Keratinocyte (primary cell): Measurements from ENCODE around the gene METTL9. TPM values are rescaled to one million over a fixed set of nuclear protein-coding genes. Genes with fewer than 3 reads are reported as not detected.
"Not testable (repeated sequence)": the region's sequence is repeated elsewhere in the genome, so short reads cannot be mapped to it uniquely, and the experiment has no call there.

Experiments used
- DNase-seq: peaks from one replicate; pipeline ENCODE4 v3.0.0-alpha.2; 2011; ENCODE audit warnings: low read depth, missing footprints, low spot score
- FAIRE-seq: peaks from 2 replicates; lab custom pipeline; 2011; peaks lifted over from hg19 to GRCh38; lab: Jason Lieb, UNC
- H2AFZ ChIP-seq: 2 replicates; pipeline ENCODE4 v1.6.0; 2012; ENCODE audit warnings: low read length, control low read depth, inconsistent platforms; ENCODE audit not compliant: control insufficient read depth
- H3K27ac ChIP-seq: 2 replicates; pipeline ENCODE4 v1.5.1; 2011; ENCODE audit warnings: low read length; ENCODE audit not compliant: control insufficient read depth, insufficient read depth
- H3K27me3 ChIP-seq: 3 replicates; pipeline ENCODE4 v1.6.0; 2011; ENCODE audit warnings: low read length; ENCODE audit not compliant: control insufficient read depth, insufficient read depth; ENCODE audit errors: extremely low read depth
- H3K36me3 ChIP-seq, 2 experiments: 2 replicates in 1 of 2; 3 replicates in 1 of 2; pipeline ENCODE4 v1.5.1; 2011; ENCODE audit warnings: low read length in 2 of 2, mild to moderate bottlenecking in 1 of 2; ENCODE audit not compliant: control insufficient read depth in 2 of 2, insufficient read depth in 2 of 2; ENCODE audit errors: extremely low read depth in 1 of 2
- H3K4me1 ChIP-seq: 3 replicates; pipeline ENCODE4 v1.5.1; 2011; ENCODE audit warnings: low read length; ENCODE audit not compliant: control insufficient read depth, insufficient read depth; ENCODE audit errors: extremely low read depth
- H3K4me2 ChIP-seq: 3 replicates; pipeline ENCODE4 v1.6.0; 2011; ENCODE audit warnings: low read depth, low read length; ENCODE audit not compliant: control insufficient read depth, insufficient read depth; ENCODE audit errors: extremely low read depth
- H3K4me3 ChIP-seq, 3 experiments: fragments of 200-600 bp in 1 of 3; sonication (generic) in 1 of 3; 2 replicates in 2 of 3; 3 replicates in 1 of 3; pipeline ENCODE4 v1.5.1; 2011 to 2016; ENCODE audit warnings: low read length in 3 of 3, mild to moderate bottlenecking in 3 of 3, control low read depth in 2 of 3, inconsistent platforms in 1 of 3, low read depth in 1 of 3, mixed read lengths in 1 of 3, mixed run types in 1 of 3, moderate library complexity in 1 of 3; ENCODE audit not compliant: control insufficient read depth in 2 of 3, insufficient read depth in 2 of 3; ENCODE audit errors: extremely low read depth in 1 of 3
- H3K79me2 ChIP-seq: 2 replicates; pipeline ENCODE4 v1.6.0; 2012; ENCODE audit warnings: low read length; ENCODE audit not compliant: control insufficient read depth, insufficient read depth
- H3K9ac ChIP-seq: 3 replicates; pipeline ENCODE4 v1.6.0; 2011; ENCODE audit warnings: low read length; ENCODE audit not compliant: control insufficient read depth, insufficient read depth; ENCODE audit errors: extremely low read depth
- H3K9me1 ChIP-seq: 3 replicates; pipeline ENCODE4 v1.6.0; 2011; ENCODE audit warnings: low read length; ENCODE audit not compliant: control insufficient read depth, insufficient read depth; ENCODE audit errors: extremely low read depth
- H3K9me3 ChIP-seq: 2 replicates; pipeline ENCODE4 v1.5.1; 2012; ENCODE audit warnings: low read depth, low read length; ENCODE audit not compliant: control insufficient read depth
- H4K20me1 ChIP-seq: 3 replicates; pipeline ENCODE4 v1.6.0; 2011; ENCODE audit warnings: low read length; ENCODE audit not compliant: control insufficient read depth, insufficient read depth; ENCODE audit errors: extremely low read depth
- CTCF ChIP-seq, 3 experiments: IDR thresholded peaks in 1 of 3; conservative IDR thresholded peaks in 1 of 3; optimal IDR thresholded peaks in 1 of 3; 2 replicates in 2 of 3; 3 replicates in 1 of 3; pipeline versions ENCODE3 to v1.5.1; 2011; ENCODE audit warnings: low read length in 3 of 3, mild to moderate bottlenecking in 3 of 3, moderate library complexity in 2 of 3, control low read depth in 1 of 3, inconsistent platforms in 1 of 3; ENCODE audit not compliant: insufficient read depth in 2 of 3; ENCODE audit errors: extremely low read depth in 1 of 3
- EZH2 ChIP-seq: IDR thresholded peaks from one replicate; pipeline ENCODE4 v1.6.1; 2012; ENCODE audit warnings: inconsistent platforms, mild to moderate bottlenecking, low read length, moderate library complexity
- dilution Hi-C: fragments of 300-500 bp; cut with MboI; formaldehyde crosslinking; loops from one replicate; pipeline ENCODE4 v1.7.0; 2020; ENCODE audit warnings: low sequenced_read_pairs; ENCODE audit not compliant: extremely low pct_ligation_motif_present
- polyA plus RNA-seq, 5 experiments: library from polyadenylated mRNA; depleted of rRNA in 3 of 5; stranded (reverse) in 3 of 5; stranded (forward) in 1 of 5; unstranded in 1 of 5; fragments of >200 nt; gene quantifications; 1 replicate in 1 of 5; 2 replicates in 3 of 5; 3 replicates in 1 of 5; pipeline versions ENCODE4 v1.2.1 to v1.2.3, GENCODE V29; 2011 to 2012; ENCODE audit warnings: missing spikeins in 2 of 5, low read depth in 1 of 5, low replicate concordance in 1 of 5

Gene METTL9
- polyA plus RNA-seq, 1 donor (not counting 4 experiments of a cell fraction or from before 2014, with no cell fraction given): 108 TPM

GRCh38 chr16:21634216-21634615 is 34.8 kb downstream of the METTL9 start:
- TF ChIP-seq EZH2: no peak
- FAIRE-seq (no peak), DNase-seq (no peak)
- Histone ChIP-seq H3K9me3 (no peaks in the 10 kb centered on the region), H4K20me1 (no peaks in the 10 kb centered on the region), H3K4me2 (no peak overlapping the region), H3K4me3 (no peak overlapping the region), H3K79me2 (no peaks in the 10 kb centered on the region), H3K36me3 (peaks cover 0 to 2% of the 10 kb centered on the region in 2 experiments), H3K27ac (no peak overlapping the region), H3K9ac (no peak overlapping the region), H3K9me1 (no peaks in the 10 kb centered on the region), H3K27me3 (no peaks in the 10 kb centered on the region), H2AFZ (no peak overlapping the region), H3K4me1 (peaks cover 23% of the 10 kb centered on the region)
- dilution Hi-C loops: no loop called here

GRCh38 chr16:21635694-21636093 is 36.3 kb downstream of the METTL9 start:
- H3K4me2 ChIP-seq, H3K9ac ChIP-seq, dilution Hi-C loops, DNase-seq, H3K4me3 ChIP-seq, H3K79me2 ChIP-seq, H3K36me3 ChIP-seq, H3K9me1 ChIP-seq, H4K20me1 ChIP-seq, H3K9me3 ChIP-seq, H3K27me3 ChIP-seq, H3K27ac ChIP-seq, H2AFZ ChIP-seq, FAIRE-seq: not testable (repeated sequence)
- peaks cover 21% of the 10 kb centered on the region for H3K4me1 ChIP-seq

GRCh38 chr16:21637032-21637968 is 37.9 kb downstream of the METTL9 start:
- no peak for FAIRE-seq
- Histone ChIP-seq H3K27ac (no peak overlapping the region), H3K4me3 (no peak overlapping the region), H3K27me3 (no peaks in the 10 kb centered on the region), H3K36me3 (peaks cover 0 to 2% of the 10 kb centered on the region in 2 experiments), H3K9me1 (no peaks in the 10 kb centered on the region), H4K20me1 (no peaks in the 10 kb centered on the region), H3K9me3 (no peaks in the 10 kb centered on the region), H3K79me2 (peaks cover 7% of the 10 kb centered on the region), H3K4me1 (peaks cover 23% of the 10 kb centered on the region), H3K4me2 (no peak overlapping the region), H3K9ac (no peak overlapping the region), H2AFZ (no peak overlapping the region)
- DNase-seq: no peak
- no peak for TF ChIP-seq CTCF (optimal IDR thresholded peaks at IDR 0.05 in 1 of 3, IDR thresholded peaks at IDR 0.05 in 1 of 3, conservative IDR thresholded peaks at IDR 0.05 in 1 of 3; ENCODE audit: extremely low read depth in 1 of 3, insufficient read depth in 2 of 3, low read length in 3 of 3)
- no peak for TF ChIP-seq EZH2
- dilution Hi-C loops: no loop called here
